Mucosa of rectum (tissue), 2 donors: ENCODE results near the gene QDPR.

Experiments
- H3K27ac ChIP-seq, 2 donors: one replicate each; pipeline ENCODE4 v1.7.0; 2013; ENCODE audit warnings: inconsistent platforms in 2 of 2, low read depth in 2 of 2, low read length in 2 of 2
- H3K27me3 ChIP-seq, 2 donors: one replicate each; pipeline ENCODE4 v1.7.0; 2013; ENCODE audit warnings: low read length in 2 of 2; ENCODE audit not compliant: control insufficient read depth in 2 of 2, insufficient read depth in 2 of 2
- H3K36me3 ChIP-seq, 2 donors: one replicate each; pipeline ENCODE4 v1.7.0; 2013; ENCODE audit warnings: low read length in 2 of 2; ENCODE audit not compliant: control insufficient read depth in 2 of 2, insufficient read depth in 2 of 2
- H3K4me1 ChIP-seq, 2 donors: one replicate each; pipeline ENCODE4 v1.7.0; 2013; ENCODE audit warnings: low read length in 2 of 2, mild to moderate bottlenecking in 1 of 2; ENCODE audit not compliant: control insufficient read depth in 2 of 2, insufficient read depth in 2 of 2
- H3K4me3 ChIP-seq, 2 donors: one replicate each; pipeline ENCODE4 v1.7.0; 2013; ENCODE audit warnings: low read length in 2 of 2
- H3K9ac ChIP-seq, 2 donors: one replicate each; pipeline ENCODE4 v1.7.0; 2013; ENCODE audit warnings: low read length in 2 of 2, low read depth in 1 of 2, mild to moderate bottlenecking in 1 of 2
- H3K9me3 ChIP-seq, 2 donors: one replicate each; pipeline ENCODE4 v1.7.0; 2013; ENCODE audit warnings: low read length in 2 of 2; ENCODE audit not compliant: control insufficient read depth in 2 of 2
- donor health status: healthy.
- donor health status: Normal muscosa, but diverticular disease.

Gene QDPR

DNA sequence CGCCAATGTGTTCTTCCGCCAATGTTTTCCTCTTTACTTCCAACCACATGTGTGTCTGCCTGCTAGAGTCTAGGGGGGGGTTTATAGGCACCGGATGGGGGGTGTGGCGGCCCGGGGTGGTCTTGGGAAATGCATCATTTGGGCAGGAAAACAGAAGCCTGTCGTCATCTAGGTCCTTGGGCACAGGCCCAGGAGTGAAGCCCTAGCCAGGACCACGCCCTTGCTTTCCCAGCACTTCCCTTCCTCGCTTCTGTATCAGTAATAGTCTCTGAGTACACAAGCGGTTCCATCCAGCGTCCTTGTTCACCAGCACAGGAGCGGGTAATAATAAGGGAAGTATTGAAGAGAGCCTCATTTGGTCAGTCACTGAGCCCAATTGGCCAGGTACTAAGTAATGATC lies 74.5 kb downstream of the QDPR start:
- Histone ChIP-seq H3K4me1 (no peaks in the 10 kb centered on the region), H3K36me3 (no peaks in the 10 kb centered on the region), H3K9ac (no peak overlapping the region), H3K4me3 (no peak overlapping the region), H3K27me3 (no peaks in the 10 kb centered on the region), H3K9me3 (no peaks in the 10 kb centered on the region), H3K27ac (no peak overlapping the region)

DNA sequence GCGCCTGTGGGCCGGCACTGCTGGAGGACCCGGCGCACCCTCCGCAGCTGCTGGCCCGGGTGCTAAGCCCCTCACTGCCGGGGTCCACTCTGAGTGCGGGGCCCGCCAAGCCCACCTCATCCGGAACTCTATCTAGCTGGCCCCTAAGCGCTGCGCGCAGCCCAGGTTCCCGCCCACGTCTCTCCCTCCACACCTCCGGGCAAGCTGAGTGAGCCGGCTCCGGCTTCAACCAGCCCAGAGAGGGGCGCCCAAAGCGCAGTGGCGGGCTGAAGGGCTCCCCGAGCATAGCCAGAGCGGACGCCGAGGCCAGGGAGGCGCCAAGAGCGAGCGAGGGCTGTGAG lies 75.2 kb downstream of the QDPR start:
- no peak overlapping the region for H3K9ac ChIP-seq
- H3K4me1 ChIP-seq: no peaks in the 10 kb centered on the region
- no peak overlapping the region for H3K27ac ChIP-seq
- H3K27me3 ChIP-seq: no peaks in the 10 kb centered on the region
- H3K4me3 ChIP-seq: no peak overlapping the region
- no peaks in the 10 kb centered on the region for H3K9me3 ChIP-seq
- H3K36me3 ChIP-seq: no peaks in the 10 kb centered on the region
